Measurements from ENCODE around the gene PLA2G2A. TPM values are rescaled to one million over a fixed set of nuclear protein-coding genes. Genes with fewer than 3 reads are reported as not detected.
"Not testable (repeated sequence)": the region's sequence is repeated elsewhere in the genome, so short reads cannot be mapped to it uniquely, and the experiment has no call there.

PLA2G2A gene
- total RNA-seq, 1 experiment from 2014 or later = not detected

- no peak for DNase-seq
- Histone ChIP-seq H3K27me3 (no peaks in the 10 kb centered on the region), H3K4me3 (no peak overlapping the region), H3K9me3 (0 out of 2 replicates have a peak, but pooled peaks cover 2% of the 10 kb centered on the region), H3K36me3 (no peaks in the 10 kb centered on the region)
These were observed 33.1 kb downstream of the PLA2G2A start for GRCh38 chr1:19946331-19946751.

GRCh38 chr1:19945914-19946313 lies 33.5 kb downstream of the PLA2G2A start:
- Histone ChIP-seq H3K4me3 (no peak overlapping the region), H3K9me3 (0 out of 2 replicates have a peak, but pooled peaks cover 2% of the 10 kb centered on the region)
- DNase-seq = no peak

DNA sequence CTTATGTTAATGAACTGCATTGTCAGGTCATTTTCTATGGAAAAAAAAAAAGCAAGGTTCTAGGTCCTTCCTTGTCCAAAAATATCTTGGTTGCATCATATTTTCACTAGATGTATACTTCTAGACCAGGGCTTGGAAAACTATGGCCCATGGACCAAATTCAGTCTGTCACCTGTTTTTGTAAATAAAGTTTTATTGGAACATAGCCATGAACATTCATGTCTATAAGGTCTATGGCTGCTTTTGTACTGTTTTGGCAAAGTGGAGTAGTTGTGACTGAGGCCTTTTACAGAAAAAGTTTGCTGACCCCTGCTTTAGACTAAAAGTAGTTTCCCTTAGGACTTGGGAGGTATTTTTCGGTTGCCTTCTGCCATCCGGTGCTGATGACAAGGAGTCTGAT lies 36.8 kb downstream of the PLA2G2A start:
- Histone ChIP-seq H3K9me3 (0 out of 2 replicates have a peak, but pooled peaks cover 2% of the 10 kb centered on the region), H3K27me3 (no peaks in the 10 kb centered on the region), H3K36me3 (no peaks in the 10 kb centered on the region), H3K4me3 (no peak overlapping the region)
- no peak for DNase-seq

More at GRCh38 chr1:19945914-19946313, 33.5 kb downstream of the PLA2G2A start:
- H3K27me3 ChIP-seq = no peaks in the 10 kb centered on the region
- no peaks in the 10 kb centered on the region for H3K36me3 ChIP-seq

- no peak for DNase-seq
- Histone ChIP-seq H3K36me3 (no peaks in the 10 kb centered on the region), H3K4me3 (no peak overlapping the region), H3K27me3 (no peaks in the 10 kb centered on the region), H3K9me3 (0 out of 2 replicates have a peak, but pooled peaks cover 2% of the 10 kb centered on the region)
These were observed 37.3 kb downstream of the PLA2G2A start for GRCh38 chr1:19942088-19942487.

GRCh38 chr1:19941206-19941568 lies 38.2 kb downstream of the PLA2G2A start:
- no peak for DNase-seq
- Histone ChIP-seq H3K36me3 (no peaks in the 10 kb centered on the region), H3K9me3 (0 out of 2 replicates have a peak, but pooled peaks cover 2% of the 10 kb centered on the region), H3K27me3 (no peaks in the 10 kb centered on the region), H3K4me3 (no peak overlapping the region)

DNA sequence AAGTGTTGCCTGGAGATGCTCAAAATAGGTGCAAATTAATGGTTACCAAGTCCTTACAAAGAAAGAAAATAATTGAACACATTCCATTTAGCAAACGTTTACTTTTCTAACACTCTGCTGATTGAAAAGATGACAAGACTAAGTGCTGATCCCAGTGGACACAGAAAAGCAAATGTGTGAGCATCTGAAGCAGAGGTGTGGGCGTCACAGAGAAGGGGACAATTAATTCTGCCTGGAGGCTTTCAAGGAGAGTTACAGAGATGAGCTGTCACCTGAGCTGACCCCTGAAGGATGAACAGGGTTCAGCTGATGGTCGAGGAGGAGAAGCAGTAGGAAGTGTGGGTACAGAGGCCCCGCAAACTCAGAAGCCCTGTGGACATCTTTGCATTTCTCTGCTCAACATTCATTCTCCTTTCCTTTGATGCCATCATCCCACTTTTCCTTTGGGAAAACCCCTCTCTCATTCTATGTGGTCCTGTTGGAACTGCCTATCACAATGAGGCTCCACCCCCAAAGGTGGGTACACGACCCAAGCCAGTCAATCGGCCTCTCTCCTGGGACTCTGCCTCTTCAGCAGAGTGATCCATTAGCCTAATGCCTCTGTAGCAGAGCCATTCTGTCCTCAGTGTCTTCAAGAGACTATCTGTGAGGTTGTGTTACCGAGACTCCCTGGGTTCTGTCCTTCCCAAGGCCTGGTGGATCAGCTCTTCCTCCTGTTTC lies 38.8 kb downstream of the PLA2G2A start:
- Histone ChIP-seq H3K27me3 (no peaks in the 10 kb centered on the region), H3K9me3 (0 out of 2 replicates have a peak, but pooled peaks cover 2% of the 10 kb centered on the region), H3K4me3 (no peak overlapping the region), H3K36me3 (no peaks in the 10 kb centered on the region)
- DNase-seq = no peak

DNA sequence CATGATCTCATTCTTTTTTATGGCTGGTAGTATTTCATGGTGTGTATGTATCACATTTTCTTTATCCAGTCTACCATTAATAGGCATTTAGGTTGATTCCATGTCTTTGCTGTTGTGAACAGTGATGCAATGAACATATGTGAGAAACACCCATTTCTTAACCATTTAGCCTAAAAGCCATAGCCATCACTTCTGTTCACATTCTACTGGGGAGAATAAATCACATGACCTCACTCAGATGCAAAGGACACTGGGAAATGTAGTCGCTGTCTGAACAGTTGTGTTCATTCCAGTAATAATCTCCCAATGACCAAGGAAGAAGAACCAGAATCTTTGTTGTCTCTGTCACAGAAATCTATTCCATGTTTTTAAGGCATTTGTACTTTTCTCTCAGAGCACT lies 40.9 kb downstream of the PLA2G2A start:
- no peak for DNase-seq
- Histone ChIP-seq H3K36me3 (no peaks in the 10 kb centered on the region), H3K9me3 (0 out of 2 replicates have a peak, but pooled peaks cover 2% of the 10 kb centered on the region), H3K27me3 (no peaks in the 10 kb centered on the region), H3K4me3 (no peak overlapping the region)

DNA sequence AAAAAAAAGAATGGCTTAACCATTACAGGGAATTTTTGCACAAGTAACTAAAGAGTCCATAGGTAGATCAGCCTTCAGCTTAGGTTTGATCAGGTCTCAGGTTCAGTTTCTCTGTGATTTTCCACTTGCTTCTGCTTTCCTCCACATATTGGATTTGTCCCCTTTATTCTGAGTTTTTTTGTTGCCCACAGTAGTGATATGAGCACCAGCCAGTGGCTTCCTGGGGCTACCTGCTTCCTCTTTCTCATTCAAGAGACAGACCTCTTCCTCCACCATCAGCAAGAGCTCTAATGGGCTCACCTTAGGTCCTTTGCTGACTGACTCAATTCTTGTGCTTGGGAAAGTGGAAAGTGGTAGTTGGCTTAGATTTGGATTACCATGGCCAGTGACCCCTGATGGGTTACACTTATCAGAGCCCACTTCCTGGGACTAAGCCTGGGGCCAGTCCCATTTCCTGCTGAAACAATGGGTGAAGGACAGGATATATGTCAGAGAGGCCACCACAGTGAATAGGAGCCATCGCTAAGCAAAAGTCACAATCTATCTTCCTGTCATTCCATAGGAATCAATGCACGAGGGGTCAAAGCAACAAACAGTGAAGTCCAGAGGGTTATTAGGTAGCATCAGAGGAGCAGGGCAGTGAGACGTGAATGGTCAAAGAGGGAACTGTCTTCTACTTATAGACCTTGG lies 43.2 kb downstream of the PLA2G2A start:
- no peak overlapping the region for H3K4me3 ChIP-seq
- H3K9me3 ChIP-seq = 0 out of 2 replicates have a peak, but pooled peaks cover 4% of the 10 kb centered on the region
- DNase-seq = no peak
- H3K36me3 ChIP-seq = no peaks in the 10 kb centered on the region
- no peaks in the 10 kb centered on the region for H3K27me3 ChIP-seq

DNA sequence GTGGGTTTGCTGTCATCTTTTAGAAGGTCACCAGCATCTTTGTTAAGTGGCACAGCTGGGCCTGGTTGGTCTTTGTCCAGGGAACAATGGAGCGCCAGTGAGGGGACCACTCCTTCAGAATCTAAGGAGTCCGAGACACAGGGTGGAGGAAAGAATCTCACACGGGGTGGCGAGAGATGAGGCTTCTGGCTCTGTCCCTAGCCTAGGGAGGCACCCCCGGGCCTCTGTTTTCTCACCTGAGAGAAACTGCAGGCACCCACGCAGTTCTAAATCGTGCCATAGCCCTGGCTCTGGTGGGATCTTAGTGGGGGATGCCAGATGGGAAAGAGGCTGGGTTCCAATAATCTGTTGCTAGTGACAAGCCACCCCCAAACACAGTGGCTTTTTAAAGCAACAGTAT lies 45.1 kb downstream of the PLA2G2A start:
- no peak for DNase-seq
- no peaks in the 10 kb centered on the region for H3K36me3 ChIP-seq
- 0 out of 2 replicates have a peak, but pooled peaks cover 5% of the 10 kb centered on the region for H3K9me3 ChIP-seq
- H3K4me3 ChIP-seq = no peak overlapping the region
- no peaks in the 10 kb centered on the region for H3K27me3 ChIP-seq

DNA sequence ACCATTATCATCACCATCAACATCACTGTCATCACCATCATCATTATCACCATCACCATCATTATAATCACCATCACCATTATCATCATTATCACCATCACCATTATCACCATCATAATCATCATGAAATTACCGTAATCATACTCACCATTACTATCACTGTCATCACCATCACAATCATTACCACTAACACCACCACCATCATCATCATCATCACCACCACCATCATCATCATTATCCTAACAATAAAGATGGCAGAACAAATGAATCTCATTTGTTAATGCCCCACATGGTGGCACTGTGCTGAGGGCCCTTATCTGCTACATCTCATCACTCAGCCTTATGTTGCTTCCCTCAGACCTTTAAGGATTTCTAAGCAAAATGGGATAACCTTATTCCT lies 46.6 kb downstream of the PLA2G2A start:
- Histone ChIP-seq H3K9me3 (0 out of 2 replicates have a peak, but pooled peaks cover 5% of the 10 kb centered on the region), H3K4me3 (no peak overlapping the region), H3K36me3 (no peaks in the 10 kb centered on the region), H3K27me3 (no peaks in the 10 kb centered on the region)
- DNase-seq = no peak

GRCh38 chr1:19927130-19927421 lies 52.3 kb downstream of the PLA2G2A start:
- H3K4me3 ChIP-seq, H3K36me3 ChIP-seq, H3K27me3 ChIP-seq, H3K9me3 ChIP-seq, DNase-seq: not testable (repeated sequence)

DNA sequence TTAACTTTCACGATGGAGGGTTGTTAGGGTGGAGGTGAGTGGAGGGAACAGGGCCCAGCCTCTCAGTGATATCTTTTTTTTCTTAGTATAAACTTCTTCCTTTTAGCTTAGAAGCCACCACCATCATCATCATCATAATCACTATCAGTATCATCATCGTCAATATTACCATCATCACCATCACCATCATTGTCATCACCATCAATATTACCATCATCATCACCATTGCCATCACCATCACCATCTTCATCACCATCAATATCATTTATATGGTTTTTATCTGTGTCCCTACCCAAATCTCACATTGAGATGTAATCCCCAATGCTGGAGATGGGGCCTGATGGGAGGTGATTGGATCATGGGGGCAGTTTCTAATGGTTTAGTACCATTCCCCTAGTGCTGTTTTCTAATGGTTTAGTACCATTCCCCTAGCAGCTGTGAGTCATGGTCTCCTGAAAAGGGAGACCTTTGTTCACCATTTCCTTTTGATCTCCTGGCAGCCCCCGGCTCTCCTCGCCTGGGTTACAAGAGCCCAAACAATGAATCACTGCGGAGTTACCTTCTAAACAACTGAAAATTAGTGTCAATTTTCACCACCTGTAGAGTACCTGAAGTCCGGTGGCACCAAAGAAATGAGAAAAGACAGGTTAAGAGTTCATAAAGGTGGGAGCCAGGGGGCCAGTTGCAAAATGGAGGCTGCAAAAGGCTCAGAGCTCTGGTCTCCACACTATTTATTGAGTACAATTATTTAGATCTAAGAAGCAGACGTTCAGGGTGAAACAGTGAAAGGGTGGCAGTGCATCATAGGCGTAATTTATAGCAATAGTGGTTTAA lies 52.9 kb downstream of the PLA2G2A start:
- Histone ChIP-seq H3K36me3 (no peaks in the 10 kb centered on the region), H3K27me3 (no peaks in the 10 kb centered on the region), H3K4me3 (no peak overlapping the region), H3K9me3 (0 out of 2 replicates have a peak, but pooled peaks cover 3% of the 10 kb centered on the region)
- no peak for DNase-seq

Other genes with a start within 250 kb of the PLA2G2A start
- 12.8 and 25.8 TPM in 2 replicates for gene TMCO4, start 179.7 kb downstream of the PLA2G2A start, total RNA-seq (2014; rRNA removed; shearing (Covaris generic); ENCODE audit: low replicate concordance)
- gene RNF186, start 164.3 kb downstream of the PLA2G2A start, total RNA-seq (2014; rRNA removed; shearing (Covaris generic); ENCODE audit: low replicate concordance) = not detected in 2 replicates
- 3.5 and 4.1 TPM in 2 replicates for gene OTUD3, start 97.2 kb downstream of the PLA2G2A start, total RNA-seq (2014; rRNA removed; shearing (Covaris generic); ENCODE audit: low replicate concordance)
- not detected in 2 replicates for gene PLA2G2E, start 56.0 kb downstream of the PLA2G2A start, total RNA-seq (2014; rRNA removed; shearing (Covaris generic); ENCODE audit: low replicate concordance)
- gene PLA2G5, start 90.6 kb upstream of the PLA2G2A start, total RNA-seq (2014; rRNA removed; shearing (Covaris generic); ENCODE audit: low replicate concordance) = 2.4 TPM in 1 of 2 replicates, not detected in the other
- not detected in 2 replicates for gene PLA2G2D, start 139.9 kb upstream of the PLA2G2A start, total RNA-seq (2014; rRNA removed; shearing (Covaris generic); ENCODE audit: low replicate concordance)
- gene PLA2G2F, start 159.7 kb upstream of the PLA2G2A start, total RNA-seq (2014; rRNA removed; shearing (Covaris generic); ENCODE audit: low replicate concordance) = not detected in 2 replicates
- gene UBXN10, start 206.5 kb upstream of the PLA2G2A start, total RNA-seq (2014; rRNA removed; shearing (Covaris generic); ENCODE audit: low replicate concordance) = not detected in 2 replicates
- gene PLA2G2C, start 206.9 kb upstream of the PLA2G2A start, total RNA-seq (2014; rRNA removed; shearing (Covaris generic); ENCODE audit: low replicate concordance) = not detected in 2 replicates

Data from MG63 (cell line).